Measurements from ENCODE around the gene DUSP10. TPM values are rescaled to one million over a fixed set of nuclear protein-coding genes. Genes with fewer than 3 reads are reported as not detected.

The DUSP10 gene
- total RNA-seq, 1 donor from 2014 or later, result 2.6 TPM

DNA sequence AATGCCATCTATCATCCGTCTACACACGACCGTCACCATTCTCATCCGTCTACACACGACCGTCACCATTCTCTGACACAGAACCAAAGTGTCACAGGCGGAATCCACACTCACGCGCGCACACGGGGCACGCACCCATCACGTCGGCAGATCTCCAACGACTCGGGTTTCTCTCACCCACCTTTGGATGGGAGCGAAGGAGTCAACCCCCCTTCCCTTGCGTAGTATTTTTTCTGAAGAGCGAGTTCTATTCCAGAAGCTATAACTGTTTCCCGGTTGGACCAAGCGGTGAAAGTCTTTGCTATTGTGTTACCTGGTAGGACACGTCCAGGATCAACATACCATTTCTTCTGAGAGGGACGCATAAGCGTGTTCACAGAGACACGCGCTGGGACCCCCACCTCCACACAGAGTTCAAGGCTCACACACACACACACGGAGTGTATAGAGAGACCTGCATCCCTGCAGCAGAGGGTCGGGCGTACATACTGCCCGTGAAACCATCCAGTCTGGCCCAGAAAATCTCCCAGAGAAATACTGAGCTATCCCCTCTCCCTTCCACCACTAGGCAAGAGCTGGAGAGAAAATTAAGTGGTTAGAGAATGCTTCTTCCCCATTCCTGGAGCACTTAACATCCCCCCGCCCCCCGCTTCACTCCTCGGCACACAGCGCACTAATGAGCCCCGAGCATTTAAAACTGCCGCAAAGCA is 741 bp downstream of the DUSP10 start:
- peaks cover 5% of the 10 kb centered on the region for H3K4me1 ChIP-seq
- H3K36me3 ChIP-seq, result no peaks in the 10 kb centered on the region
- H3K9ac ChIP-seq, result peak overlapping the region; percentile 2
- H4K20me1 ChIP-seq (ENCODE audit: low read depth), result no peaks in the 10 kb centered on the region
- H3K9me3 ChIP-seq (ENCODE audit: low read depth), result no peaks in the 10 kb centered on the region
- no peak overlapping the region for H3K27ac ChIP-seq
- H3K27me3 ChIP-seq, result peaks cover 27% of the 10 kb centered on the region
- no peak overlapping the region for H3K4me3 Mint-ChIP-seq
- no peaks in the 10 kb centered on the region for H3K79me2 ChIP-seq (ENCODE audit: low read depth)
- H3F3A ChIP-seq (ENCODE audit: low read depth), result peaks cover 25% of the 10 kb centered on the region
- H3K9me3 Mint-ChIP-seq, result peaks cover 3% of the 10 kb centered on the region
- H3K4me3 ChIP-seq, result peak overlapping the region; percentile 86
- no peak for TF ChIP-seq EZH2phosphoT487 (IDR thresholded peaks at IDR 0.05)
- TF ChIP-seq, protein P1, sequence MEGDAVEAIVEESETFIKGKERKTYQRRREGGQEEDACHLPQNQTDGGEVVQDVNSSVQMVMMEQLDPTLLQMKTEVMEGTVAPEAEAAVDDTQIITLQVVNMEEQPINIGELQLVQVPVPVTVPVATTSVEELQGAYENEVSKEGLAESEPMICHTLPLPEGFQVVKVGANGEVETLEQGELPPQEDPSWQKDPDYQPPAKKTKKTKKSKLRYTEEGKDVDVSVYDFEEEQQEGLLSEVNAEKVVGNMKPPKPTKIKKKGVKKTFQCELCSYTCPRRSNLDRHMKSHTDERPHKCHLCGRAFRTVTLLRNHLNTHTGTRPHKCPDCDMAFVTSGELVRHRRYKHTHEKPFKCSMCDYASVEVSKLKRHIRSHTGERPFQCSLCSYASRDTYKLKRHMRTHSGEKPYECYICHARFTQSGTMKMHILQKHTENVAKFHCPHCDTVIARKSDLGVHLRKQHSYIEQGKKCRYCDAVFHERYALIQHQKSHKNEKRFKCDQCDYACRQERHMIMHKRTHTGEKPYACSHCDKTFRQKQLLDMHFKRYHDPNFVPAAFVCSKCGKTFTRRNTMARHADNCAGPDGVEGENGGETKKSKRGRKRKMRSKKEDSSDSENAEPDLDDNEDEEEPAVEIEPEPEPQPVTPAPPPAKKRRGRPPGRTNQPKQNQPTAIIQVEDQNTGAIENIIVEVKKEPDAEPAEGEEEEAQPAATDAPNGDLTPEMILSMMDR (IDR thresholded peaks at IDR 0.05), result no peak
- peak; percentile 48 for TF ChIP-seq EZH2 (IDR thresholded peaks at IDR 0.05)
- H2AFZ ChIP-seq (replicated peaks), result peak overlapping the region; percentile 91
- peak overlapping the region; percentile 97 for H3K4me2 ChIP-seq
- peak; percentile 61 for DNase-seq (ENCODE audit: low spot score)
- no peak overlapping the region for H3K27ac Mint-ChIP-seq
- H3K36me3 Mint-ChIP-seq, result peaks cover 11% of the 10 kb centered on the region
- peaks cover 3% of the 10 kb centered on the region for H3K27me3 Mint-ChIP-seq (ENCODE audit: insufficient read depth, low read depth)
- H3K4me1 Mint-ChIP-seq, result peaks cover 10% of the 10 kb centered on the region

DNA sequence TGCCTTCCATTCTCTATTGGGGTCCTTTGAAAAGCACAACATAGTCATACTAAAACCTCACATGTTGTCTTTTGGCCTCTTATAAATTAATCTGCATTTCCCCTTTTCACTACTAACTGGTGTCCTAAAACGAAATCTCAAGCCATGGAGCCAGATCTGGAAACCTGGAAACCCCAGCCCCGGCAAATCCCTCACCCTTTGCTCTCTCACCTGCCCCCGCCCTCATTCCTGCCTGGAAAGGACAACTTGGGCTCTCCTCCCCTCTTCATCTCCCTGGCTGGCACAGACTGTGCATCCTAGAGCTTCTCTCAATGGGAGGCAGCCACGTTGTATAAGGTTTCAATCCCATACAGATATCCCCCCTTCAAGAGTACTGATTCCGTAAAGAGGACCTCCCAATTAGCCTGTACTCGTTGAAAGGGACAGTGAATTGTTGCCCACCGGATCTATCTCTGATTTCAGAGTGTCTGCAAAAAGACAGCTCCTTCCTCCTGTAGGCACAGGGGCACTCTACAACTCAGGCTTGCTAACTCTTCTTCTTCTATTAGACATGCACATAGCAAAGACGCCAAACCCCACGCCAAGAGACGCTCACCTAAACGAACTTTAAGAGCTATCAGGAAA is 1.4 kb downstream of the DUSP10 start:
- H3K27me3 Mint-ChIP-seq (ENCODE audit: insufficient read depth, low read depth), result peaks cover 3% of the 10 kb centered on the region

DNA sequence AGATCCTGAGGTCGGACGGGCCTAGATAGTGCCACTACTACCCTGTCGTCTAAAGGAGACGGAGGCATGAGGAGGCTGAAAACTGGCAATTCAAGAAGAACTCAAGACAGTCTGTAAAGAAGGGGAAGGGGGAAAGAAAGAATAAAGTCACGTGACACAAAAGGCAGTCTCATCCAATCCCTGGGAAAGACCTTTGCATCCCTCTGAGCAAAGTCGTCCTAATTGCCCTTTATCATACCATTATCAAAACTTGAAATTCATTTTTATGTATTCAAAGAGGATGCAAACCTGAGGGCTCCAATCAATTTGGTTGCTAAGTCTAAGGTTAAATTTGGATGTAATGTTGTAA is 2.2 kb downstream of the DUSP10 start:
- Mint-ChIP-seq H3K27me3 (ENCODE audit: insufficient read depth, low read depth) (peaks cover 3% of the 10 kb centered on the region), H3K9me3 (peaks cover 3% of the 10 kb centered on the region), H3K27ac (no peak overlapping the region), H3K4me3 (peak overlapping the region; percentile 60), H3K36me3 (peaks cover 11% of the 10 kb centered on the region), H3K4me1 (peaks cover 10% of the 10 kb centered on the region)
- Histone ChIP-seq H3K9ac (no peak overlapping the region), H3K79me2 (ENCODE audit: low read depth) (no peaks in the 10 kb centered on the region), H4K20me1 (ENCODE audit: low read depth) (no peaks in the 10 kb centered on the region), H2AFZ (replicated peaks) (no peak overlapping the region), H3F3A (ENCODE audit: low read depth) (peaks cover 25% of the 10 kb centered on the region), H3K9me3 (ENCODE audit: low read depth) (no peaks in the 10 kb centered on the region), H3K4me3 (no peak overlapping the region), H3K27ac (no peak overlapping the region), H3K36me3 (no peaks in the 10 kb centered on the region), H3K4me1 (peaks cover 5% of the 10 kb centered on the region), H3K27me3 (peaks cover 27% of the 10 kb centered on the region), H3K4me2 (no peak overlapping the region)
- no peak for DNase-seq (ENCODE audit: low spot score)
- TF ChIP-seq EZH2phosphoT487 (IDR thresholded peaks at IDR 0.05) (no peak), EZH2 (IDR thresholded peaks at IDR 0.05) (no peak)
- TF ChIP-seq, protein P1 (IDR thresholded peaks at IDR 0.05), result no peak

More for the DNA sequence above, 1.4 kb downstream of the DUSP10 start:
- TF ChIP-seq EZH2 (IDR thresholded peaks at IDR 0.05) (no peak), EZH2phosphoT487 (IDR thresholded peaks at IDR 0.05) (no peak)
- TF ChIP-seq, protein P1 (IDR thresholded peaks at IDR 0.05), result no peak
- Histone ChIP-seq H3K36me3 (no peaks in the 10 kb centered on the region), H3F3A (ENCODE audit: low read depth) (peaks cover 25% of the 10 kb centered on the region), H2AFZ (replicated peaks) (no peak overlapping the region), H4K20me1 (ENCODE audit: low read depth) (no peaks in the 10 kb centered on the region), H3K4me1 (peaks cover 5% of the 10 kb centered on the region), H3K27ac (no peak overlapping the region), H3K9ac (no peak overlapping the region), H3K4me3 (peak overlapping the region; percentile 86), H3K4me2 (peak overlapping the region; percentile 97), H3K27me3 (peaks cover 27% of the 10 kb centered on the region), H3K9me3 (ENCODE audit: low read depth) (no peaks in the 10 kb centered on the region), H3K79me2 (ENCODE audit: low read depth) (no peaks in the 10 kb centered on the region)
- DNase-seq (ENCODE audit: low spot score), result peak; percentile 12
- H3K4me3 Mint-ChIP-seq, result no peak overlapping the region
- peaks cover 10% of the 10 kb centered on the region for H3K4me1 Mint-ChIP-seq
- H3K27ac Mint-ChIP-seq, result no peak overlapping the region
- peaks cover 3% of the 10 kb centered on the region for H3K9me3 Mint-ChIP-seq
- peaks cover 11% of the 10 kb centered on the region for H3K36me3 Mint-ChIP-seq

Measured in neural progenitor cell (in vitro differentiated cells).